Superior temporal gyrus (tissue), 1 donor: ENCODE measurements around the gene CAMK2G.
"Not testable (repeated sequence)": the region's sequence is repeated elsewhere in the genome, so short reads cannot be mapped to it uniquely, and the experiment has no call there.

Source experiments
- DNase-seq: peaks from one replicate; pipeline ENCODE4 v3.0.0-alpha.2; 2016; ENCODE audit errors: extremely low spot score

Gene CAMK2G

DNA sequence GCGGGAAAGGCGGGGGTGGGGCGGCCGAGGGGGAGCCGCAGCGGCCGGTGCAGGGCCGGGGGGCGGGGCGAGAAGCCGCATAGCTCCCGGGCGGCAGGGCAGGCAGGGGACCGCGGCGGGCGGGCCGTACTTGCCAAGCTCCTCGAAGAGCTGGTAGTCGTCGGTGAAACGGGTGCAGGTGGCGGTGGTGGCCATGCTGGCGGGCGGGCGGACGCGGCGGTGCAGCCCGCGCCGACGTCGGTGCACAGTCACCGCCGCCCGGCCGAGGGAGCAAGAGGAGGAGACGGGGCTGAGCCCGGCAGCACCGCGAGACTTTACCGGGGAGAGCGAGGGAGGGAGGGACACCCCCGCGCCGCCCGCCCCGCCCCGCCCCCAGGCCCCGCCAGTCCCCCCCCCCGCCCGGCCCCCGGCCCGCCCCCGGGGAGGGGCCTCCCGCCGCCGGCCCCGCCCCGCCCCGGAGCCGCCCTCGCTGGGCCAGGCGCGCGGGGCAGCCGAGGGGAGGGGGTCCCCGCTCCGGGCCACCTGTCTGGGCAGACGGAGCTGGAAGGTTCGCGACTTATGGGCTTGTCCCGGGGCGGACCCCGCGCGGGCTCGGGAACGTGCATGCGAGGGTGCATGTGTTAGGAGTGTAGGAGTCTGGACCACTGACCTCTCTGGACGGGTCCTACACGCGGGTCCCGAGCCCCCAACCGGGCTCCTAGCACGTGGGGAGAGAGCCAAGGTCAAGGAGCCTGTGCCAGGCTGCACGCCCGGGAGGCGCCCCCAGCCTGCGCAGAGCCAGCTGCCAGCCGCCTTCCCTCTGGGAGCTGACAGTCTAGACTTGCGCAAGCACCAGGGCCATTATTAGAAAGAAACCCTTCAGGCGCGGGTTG, at the start of gene CAMK2G:
TSS of gene CAMK2G (minus strand) at position 289 of the 872 bp plus-strand sequence. CDS start at position 195, 94 bp downstream.
- no peak for DNase-seq

DNA sequence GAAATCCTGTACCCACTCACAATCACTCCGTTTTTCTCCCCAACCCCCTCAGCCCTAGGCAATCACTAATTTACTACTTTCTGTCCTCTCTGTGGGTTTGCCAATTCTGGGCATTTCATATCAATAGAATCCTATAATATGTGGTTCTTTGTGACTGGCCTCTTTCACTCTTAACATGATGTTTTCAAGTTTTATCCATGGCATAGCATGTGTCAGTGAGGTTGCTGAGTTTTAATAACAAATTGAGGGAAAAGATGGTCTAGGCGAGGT, 48.4 kb upstream of the CAMK2G start:
- DNase-seq = no peak

DNA sequence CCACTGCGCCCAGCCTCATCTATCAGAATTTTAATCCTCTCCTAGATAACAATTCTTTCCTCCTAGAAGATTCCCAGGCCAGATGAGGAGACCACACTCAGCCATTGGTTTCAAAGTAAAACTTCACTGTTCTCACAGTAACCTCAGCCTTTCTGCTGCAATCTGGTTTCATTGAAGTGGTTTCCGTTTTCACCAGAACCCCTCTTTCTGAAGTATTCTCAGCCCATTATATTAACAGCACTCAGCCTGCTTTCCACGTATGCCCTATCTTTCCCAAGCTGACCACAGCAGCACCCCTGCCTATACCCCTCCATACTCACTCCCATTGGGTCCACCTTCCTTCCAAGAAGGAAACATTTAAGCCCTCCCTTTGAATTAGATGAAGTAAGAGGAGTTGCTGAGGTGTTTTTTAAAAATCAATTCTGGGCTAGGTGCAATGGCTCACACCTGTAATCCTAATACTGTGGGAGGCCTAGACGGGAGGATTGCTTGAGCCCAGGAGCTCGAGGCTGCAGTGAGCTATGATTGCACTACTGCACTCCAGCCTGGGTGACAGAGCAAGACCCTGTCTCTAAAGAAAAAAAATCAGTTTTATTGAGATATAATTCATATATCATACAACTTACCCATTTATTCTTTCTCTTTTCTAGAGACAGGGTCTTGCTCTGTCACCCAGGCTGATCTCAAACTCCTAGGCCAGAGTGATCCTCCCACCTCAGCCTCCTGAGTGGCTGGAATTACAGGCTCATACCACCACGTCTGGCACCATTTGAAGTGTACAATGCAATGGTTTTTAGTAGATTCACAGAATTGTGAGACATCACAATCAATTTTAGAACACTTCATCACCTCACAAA, 47.9 kb upstream of the CAMK2G start:
- DNase-seq = no peak

DNA sequence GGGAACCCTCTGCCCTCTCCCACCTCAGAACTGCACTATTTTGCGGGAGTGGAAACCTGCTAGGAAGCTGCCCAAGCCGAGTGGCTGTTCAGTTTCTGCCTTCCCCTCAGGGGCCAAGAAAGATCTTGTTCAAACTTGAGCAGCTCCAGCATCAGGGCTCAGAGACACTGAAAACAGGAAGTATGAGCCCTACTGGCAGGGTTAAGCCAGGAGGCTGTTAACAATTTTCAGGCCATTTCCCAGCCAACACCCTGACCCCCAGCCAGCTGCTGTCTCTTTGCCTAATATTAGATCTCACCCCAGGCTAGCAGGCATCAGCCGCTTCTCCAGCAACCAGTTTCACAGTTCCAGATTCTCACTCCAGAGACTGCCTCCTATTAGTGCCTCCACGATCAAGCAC, 45.7 kb upstream of the CAMK2G start:
- no peak for DNase-seq

DNA sequence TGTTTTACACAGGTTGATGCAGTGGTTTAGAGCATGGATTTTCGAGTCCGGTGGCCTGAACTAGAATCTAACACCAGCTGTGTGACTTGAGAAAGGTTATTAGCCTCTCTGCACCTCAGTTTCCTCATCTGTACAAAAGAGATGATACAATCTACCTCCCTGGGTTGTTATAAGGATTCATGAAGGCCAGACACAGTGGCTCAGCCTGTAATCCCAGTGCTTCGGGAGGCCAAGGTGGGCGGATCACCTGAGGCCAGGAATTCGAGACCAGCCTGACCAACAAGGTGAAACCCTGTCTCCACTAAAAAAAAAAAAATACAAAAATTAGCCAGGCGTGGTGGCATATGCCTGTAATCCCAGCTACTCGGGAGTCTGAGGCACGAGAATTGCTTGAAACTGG, 45.1 kb upstream of the CAMK2G start:
- not testable (repeated sequence) for DNase-seq

DNA sequence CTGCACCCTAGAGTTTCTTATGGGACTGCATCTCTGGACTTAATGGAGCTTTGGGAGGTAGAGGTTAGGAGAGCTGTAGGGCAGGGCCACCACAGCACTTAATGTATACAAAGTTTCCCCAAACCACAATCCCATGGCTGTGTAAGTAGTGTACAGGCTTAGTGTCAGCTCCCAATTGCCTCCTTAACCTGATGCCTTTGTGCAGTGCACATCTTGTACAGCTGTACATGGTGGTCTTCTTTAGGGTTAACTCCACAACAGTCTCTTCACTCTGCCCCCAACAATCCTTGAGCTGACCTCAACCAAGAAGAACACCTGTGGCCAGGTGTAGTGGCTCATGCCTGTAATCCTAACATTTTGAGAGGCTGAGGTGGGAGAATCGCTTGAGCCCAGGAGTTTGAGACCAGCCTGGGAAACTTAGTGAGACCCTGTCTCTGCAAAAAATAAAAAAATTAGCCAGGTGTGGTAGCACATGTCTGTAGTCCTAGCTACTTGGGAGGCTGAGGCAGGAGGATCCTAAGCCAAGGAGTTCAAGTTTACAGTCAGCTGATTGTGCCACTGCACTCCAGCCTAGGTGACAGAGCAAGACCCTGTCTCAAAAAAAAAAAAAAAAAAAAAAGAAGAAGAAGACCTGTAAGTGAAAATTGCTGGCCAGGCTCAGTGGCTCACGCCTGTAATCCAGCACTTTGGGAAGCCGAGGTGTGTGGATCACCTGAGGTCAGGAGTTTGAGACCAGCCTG, 43.4 kb upstream of the CAMK2G start:
- DNase-seq = no peak

DNA sequence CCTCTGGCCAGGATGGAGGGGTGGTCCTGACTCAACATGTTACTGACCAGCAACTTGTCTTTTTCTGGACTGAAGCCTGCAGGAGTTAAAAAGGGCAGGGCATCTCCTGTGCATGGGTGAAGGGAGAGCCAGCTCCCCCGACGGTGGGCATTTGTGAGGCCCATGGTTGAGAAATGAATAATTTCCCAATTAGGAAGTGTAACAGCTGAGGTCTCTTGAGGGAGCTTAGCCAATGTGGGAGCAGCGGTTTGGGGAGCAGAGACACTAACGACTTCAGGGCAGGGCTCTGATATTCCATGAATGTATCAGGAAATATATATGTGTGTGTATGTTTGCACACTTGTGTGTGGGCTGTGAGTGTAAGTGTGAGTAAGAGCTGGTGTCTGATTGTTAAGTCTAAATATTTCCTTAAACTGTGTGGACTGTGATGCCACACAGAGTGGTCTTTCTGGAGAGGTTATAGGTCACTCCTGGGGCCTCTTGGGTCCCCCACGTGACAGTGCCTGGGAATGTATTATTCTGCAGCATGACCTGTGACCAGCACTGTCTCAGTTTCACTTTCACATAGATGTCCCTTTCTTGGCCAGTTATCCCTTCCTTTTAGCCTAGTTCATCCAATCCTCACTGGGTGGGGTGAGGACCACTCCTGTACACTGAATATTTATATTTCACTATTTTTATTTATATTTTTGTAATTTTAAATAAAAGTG, 42.6 kb upstream of the CAMK2G start:
- DNase-seq = no peak

DNA sequence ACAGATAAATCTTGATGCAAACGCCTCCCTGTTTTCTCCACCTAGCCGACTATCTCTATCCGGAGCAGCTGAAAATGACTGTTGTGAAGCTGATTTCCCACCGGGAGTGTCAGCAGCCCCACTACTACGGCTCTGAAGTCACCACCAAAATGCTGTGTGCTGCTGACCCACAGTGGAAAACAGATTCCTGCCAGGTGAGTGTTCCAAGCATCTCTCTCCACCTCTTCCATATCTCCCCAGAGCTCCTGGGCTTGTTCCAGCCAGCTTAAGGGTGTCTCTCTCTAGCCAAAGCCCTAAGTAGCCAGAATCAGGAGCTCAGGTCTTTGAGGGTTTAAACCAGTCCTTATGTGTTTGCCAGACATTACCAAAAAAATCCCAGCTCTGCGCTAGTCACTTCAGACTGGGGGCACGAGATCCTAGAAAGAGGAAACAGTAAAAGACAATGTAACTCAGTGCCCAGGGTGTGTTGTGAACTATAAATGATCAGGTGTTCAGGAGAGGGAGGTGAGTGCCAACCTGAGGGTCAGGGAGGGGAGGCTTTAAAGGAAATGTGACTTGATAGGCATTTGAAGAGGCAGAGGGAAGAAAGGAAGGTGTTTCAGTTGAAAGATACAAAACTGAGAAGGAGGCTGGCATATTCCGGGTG, 41.0 kb upstream of the CAMK2G start:
- DNase-seq = no peak

DNA sequence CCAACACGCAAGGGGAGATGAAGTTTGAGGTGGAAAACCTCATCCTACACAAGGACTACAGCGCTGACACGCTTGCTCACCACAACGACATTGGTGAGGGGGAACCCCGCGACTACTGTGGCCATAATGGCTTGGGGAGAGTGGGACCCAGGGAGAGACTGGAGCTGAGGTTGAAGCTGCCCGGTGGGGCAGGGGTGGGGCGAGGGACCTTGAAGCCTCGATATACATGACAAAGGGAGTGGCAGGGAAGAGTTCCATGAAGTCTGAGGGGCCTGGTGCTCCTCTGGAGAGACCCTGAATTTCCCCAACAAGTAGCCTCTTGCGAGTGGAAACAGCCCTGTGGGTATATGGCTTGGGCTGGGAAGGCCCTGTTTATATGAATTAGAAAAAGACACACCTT, 39.7 kb upstream of the CAMK2G start:
- DNase-seq = no peak

DNA sequence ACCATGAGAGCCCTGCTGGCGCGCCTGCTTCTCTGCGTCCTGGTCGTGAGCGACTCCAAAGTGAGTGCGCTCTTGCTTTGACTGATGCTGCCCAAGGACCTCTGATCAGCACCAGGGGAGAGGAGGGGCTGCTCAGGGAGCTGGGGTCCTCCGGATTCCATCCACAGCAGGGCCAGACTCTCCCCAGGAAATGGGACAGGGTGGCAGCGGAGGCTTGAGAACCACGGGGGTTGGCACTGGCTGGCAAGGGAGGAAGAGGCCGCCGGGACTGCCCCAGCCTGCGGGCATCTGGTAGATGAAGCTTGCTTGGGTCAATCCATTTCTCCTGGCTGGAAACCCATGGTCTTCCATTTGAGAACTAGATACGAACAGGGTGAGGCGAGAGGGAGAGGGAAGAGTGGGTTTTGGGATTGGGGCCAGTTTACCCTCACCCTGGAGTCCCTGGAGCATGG, 37.2 kb upstream of the CAMK2G start:
- DNase-seq = no peak

DNA sequence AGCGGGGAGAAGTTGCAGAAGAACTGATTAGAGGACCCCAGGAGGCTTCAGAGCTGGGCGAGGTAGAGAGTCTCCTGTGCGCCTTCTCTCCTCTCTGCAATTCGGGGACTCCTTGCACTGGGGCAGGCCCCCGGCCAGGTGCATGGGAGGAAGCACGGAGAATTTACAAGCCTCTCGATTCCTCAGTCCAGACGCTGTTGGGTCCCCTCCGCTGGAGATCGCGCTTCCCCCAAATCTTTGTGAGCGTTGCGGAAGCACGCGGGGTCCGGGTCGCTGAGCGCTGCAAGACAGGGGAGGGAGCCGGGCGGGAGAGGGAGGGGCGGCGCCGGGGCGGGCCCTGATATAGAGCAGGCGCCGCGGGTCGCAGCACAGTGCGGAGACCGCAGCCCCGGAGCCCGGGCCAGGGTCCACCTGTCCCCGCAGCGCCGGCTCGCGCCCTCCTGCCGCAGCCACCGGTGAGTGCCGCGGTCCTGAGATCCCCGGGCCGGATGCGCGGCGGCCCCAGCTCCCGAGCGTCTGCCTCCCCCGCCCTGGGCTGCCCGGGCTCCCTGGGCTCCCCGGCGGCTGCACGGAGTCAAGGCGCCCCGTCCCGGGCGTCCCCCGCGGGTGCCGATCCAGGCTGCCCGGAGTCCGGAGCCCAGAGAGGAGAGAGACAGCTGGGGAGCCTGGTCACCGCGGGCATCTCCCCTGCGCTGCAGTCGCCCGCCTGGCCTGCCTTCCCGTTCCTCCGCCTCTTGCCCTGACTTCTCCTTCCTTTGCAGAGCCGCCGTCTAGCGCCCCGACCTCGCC, 36.6 kb upstream of the CAMK2G start, which contains the start of gene PLAU:
TSS of gene PLAU (plus strand) at position 369 of the 789 bp plus-strand sequence. CDS start 424 bp downstream, outside the sequence.
- no peak for DNase-seq

DNA sequence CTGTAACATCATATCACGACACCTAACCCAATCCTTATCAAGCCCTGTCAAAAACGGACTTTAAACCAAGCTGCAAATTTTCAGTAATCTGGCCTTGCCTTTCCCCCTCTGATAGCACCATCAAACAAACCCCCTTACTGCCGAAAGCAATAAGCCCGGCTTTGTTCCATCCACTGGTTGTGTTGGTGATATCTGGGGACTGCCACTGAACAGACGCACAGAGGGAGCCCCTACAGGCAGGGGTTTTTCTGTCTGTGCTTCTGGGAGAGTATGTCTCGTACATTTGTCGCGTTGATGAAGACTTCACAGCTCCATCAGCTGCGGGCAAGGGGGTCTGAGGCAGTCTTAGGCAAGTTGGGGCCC, 36.0 kb upstream of the CAMK2G start:
- DNase-seq = no peak

DNA sequence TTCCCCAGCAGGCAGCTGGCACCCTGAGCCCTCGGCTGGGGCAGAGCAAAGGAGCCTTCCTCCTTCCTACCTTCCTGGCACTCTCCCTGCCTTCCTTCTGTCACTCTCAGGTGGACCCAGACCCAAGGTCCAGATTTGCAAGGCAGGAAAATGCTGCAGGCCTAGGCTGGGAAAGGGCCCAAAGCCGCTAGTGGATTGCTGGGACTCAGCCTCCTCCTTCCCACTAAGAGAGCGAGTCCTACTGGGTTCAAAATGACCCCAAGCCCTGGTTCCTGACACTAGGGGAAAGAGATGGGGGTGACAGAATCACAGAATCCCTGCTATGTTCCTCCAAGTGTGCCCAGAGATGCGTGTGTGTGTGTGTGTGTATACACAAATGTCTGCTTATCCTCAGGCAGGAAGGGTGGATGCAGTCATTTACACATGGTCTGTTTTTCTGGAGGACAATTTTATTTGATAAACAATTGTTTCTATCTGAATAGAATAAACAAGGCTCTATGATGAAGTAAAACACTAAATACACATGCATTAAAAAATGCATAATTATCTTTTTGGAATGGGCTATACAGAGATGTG, 35.3 kb upstream of the CAMK2G start:
- no peak for DNase-seq

DNA sequence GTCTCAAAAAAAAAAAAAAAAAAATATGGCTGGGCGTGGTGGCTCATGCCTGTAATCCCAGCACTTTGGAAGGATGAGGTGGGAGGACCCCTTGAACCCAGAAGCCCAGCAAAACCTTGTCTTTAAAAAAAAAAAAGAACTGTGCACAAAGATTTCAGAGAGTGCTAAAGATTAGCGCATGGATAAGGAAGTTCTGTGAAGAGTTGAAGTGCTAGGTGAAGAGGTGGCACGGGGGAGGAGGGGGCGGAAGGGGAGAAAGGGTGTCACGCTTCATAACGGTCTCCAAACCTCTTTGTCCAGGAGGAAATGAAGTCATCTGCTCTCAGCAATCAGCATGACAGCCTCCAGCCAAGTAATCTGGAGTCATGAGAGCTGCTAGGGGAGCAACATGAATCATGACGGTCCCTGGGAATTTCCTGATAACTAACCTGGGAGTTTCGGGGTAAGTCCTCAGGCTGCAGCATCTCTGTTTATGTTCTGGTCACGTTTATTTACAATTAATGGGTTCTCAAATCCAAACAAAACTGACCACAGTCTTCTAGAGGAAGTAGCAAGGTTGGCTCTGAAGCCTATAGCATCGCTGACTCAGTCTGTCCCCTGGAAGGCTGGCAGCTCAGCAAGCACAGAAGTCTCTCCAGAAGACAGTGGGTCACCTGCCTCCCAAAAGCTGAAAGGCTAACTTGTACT, 34.6 kb upstream of the CAMK2G start:
- no peak for DNase-seq

DNA sequence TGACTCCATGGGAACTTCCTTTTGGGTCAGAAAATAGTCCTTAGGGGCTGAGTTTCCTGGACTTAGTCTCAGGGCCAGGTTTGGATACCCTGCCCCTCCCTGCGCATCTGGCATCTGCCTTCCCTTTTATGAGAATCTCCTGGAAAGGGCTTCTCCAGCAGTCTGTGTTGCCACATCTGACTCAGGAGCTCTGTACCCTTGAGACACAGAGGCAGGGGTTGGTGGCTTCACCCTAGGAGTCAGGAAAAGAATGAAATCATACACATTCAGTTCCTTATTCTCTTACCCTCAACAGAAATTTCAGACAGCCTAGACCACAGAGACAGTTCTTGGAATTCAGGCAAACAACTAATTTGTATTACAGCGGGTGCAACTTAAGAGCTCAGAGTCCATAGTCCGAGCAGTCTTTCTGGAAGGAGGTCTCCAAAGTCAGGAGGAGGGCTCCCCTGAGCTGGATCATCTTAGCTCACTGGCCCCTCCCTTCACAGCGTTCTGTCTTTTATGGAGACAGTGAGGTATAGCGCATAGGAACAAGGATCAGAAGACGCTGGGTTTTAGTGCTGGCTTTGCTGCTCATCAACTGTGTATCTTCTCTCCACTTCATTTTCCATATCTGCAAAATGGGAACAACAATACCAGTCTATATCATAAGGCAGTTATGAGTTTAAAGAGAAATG, 33.6 kb upstream of the CAMK2G start:
- DNase-seq = no peak

DNA sequence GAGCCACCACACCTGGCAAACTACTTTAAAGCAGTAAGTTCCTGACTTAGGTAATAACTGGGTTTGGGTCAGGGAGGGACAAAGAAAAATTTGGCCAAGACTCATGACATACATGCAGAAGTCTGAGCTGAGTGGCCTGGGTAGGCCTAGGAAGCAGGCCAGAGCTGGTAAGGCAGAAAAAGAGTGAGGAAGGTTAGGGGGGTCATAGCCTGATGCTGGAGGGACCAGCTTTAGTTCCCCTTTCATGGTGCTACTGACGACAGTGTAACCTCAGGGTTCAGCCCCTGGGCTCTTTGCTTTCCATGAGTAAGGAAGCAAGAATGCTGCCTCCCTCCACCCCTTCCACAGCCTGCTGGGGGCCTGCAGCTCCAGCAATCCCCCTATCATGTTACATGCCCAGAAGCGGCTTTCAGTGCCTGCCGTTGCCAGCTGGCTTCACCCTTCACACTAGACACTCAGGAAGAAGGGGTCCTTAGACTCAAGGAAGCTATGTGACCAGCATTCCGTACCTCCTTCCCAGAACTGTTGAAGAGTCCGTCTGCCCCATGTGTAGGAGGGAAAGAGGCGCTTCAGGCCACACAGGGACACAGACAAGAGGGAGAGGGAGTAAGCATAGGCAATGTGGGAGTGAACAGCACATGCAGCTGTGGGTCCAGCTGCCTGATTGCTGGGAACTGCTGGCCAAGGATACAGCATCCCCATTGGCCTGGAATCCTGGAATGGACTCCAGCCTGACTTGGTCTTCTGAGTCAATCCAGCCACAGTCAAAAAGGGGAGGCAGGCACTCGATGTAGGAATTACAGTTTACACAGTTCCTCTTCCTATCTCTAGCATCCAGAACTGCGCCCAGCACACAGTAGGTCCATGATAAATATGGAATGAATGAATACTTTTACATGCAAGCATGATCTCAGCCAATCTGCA, 32.4 kb upstream of the CAMK2G start:
- DNase-seq = no peak

DNA sequence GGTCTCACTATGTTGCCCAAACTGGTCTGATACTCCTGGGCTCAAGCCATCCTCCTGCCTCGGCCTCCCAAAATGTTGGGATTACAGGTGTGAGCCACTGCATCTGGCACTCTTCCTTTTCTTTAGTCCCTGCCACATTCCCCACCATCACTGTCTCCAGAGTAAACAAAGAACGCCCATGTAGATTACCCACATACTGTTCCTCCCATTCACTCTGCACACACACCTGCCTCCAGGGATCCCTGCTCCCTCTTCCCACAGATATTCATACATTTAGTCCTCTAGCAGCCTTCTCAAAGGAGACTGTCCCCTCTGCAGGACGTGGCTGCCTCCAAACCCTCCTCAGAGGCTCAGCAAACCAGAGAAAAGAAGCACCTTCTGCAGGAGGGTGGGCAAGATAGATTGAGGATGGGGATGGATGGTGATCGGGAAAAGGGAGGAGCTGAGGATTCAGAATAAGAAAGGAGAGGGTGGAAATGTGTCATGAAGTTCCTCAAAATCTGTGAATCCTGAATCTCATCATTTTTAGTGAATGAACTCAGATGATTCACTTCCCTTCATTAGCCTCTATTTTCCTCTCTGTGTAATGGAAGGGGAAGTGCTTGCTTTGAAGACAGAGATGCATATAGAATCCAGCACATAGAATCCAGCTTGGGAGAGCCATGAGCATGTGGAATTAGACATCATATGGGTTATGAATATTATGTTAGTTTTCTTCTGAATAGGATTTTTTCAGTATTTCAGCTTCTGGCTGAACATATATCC, 31.1 kb upstream of the CAMK2G start:
- DNase-seq = no peak
